Kidney (tissue), 14 donors: ENCODE data around the gene CST3. TPM values are rescaled to one million over a fixed set of nuclear protein-coding genes. Genes with fewer than 3 reads are reported as not detected.

Experiments
- DNase-seq, 5 donors: peaks; one replicate each; pipeline ENCODE4 v3.0.0-alpha.2; 2013 to 2020
- FAIRE-seq: peaks from 2 replicates; lab custom pipeline; 2012; peaks lifted over from hg19 to GRCh38; lab: Jason Lieb, UNC
- H3K27ac ChIP-seq, 2 donors: one replicate each; pipeline ENCODE4 v1.7.0; 2013; ENCODE audit warnings: low read depth in 2 of 2, low read length in 2 of 2, inconsistent platforms in 1 of 2
- H3K27me3 ChIP-seq: one replicate; pipeline ENCODE4 v1.7.1; 2013; ENCODE audit warnings: low read length, inconsistent platforms; ENCODE audit not compliant: control insufficient read depth, insufficient read depth
- H3K36me3 ChIP-seq, 3 donors: one replicate each; pipeline versions ENCODE4 v1.7.0 to v1.7.1; 2013; ENCODE audit warnings: low read length in 3 of 3, control low read depth in 1 of 3, inconsistent platforms in 1 of 3; ENCODE audit not compliant: insufficient read depth in 3 of 3, control insufficient read depth in 2 of 3
- H3K4me1 ChIP-seq, 3 donors: one replicate each; pipeline versions ENCODE4 v1.7.0 to v1.7.1; 2013; ENCODE audit warnings: low read length in 3 of 3, inconsistent platforms in 1 of 3, low read depth in 1 of 3; ENCODE audit not compliant: control insufficient read depth in 2 of 3, insufficient read depth in 2 of 3
- H3K4me3 ChIP-seq, 3 donors: one replicate each; pipeline versions ENCODE4 v1.7.0 to v1.8.1; 2013; ENCODE audit warnings: low read length in 3 of 3, control low read depth in 1 of 3, inconsistent platforms in 1 of 3
- H3K9ac ChIP-seq, 3 donors: one replicate each; pipeline versions ENCODE4 v1.7.0 to v1.7.1; 2013; ENCODE audit warnings: low read length in 3 of 3, control low read depth in 1 of 3, inconsistent platforms in 1 of 3
- H3K9me3 ChIP-seq, 3 donors: one replicate each; pipeline versions ENCODE4 v1.7.0 to v1.7.1; 2013; ENCODE audit warnings: low read length in 3 of 3, control low read depth in 1 of 3, inconsistent platforms in 1 of 3; ENCODE audit not compliant: control insufficient read depth in 2 of 3, insufficient read depth in 1 of 3
- CTCF ChIP-seq: IDR thresholded peaks from 3 replicates; pipeline ENCODE4 v1.5.1; 2012; ENCODE audit warnings: mild to moderate bottlenecking, moderate library complexity, borderline replicate concordance; ENCODE audit not compliant: insufficient read depth; ENCODE audit errors: extremely low read depth
- intact Hi-C: fragments of 100-400 bp; cut with DNase I; formaldehyde crosslinking; loops from one replicate; pipeline ENCODE4 v1.11.1; 2022
- polyA plus RNA-seq: library from polyadenylated mRNA; stranded (reverse); fragments of 350-450 nt; fragmentation: Illumina TruSeq; extraction: RNeasy Lipid Tissue Mini Kit (QIAGEN cat#74804); gene quantifications from one replicate; pipeline ENCODE4 v1.2.3, GENCODE V29; 2014; ENCODE audit warnings: low read depth, low replicate concordance; ENCODE audit not compliant: insufficient read depth
- total RNA-seq: library from RNA; stranded (reverse); fragmentation: NEBNext Ultra II Directional; extraction: Animal tissue kit (Norgen Biotek cat#: 25700); gene quantifications from one replicate; pipeline ENCODE4 v1.2.1, GENCODE V29; 2021
- donor health status: control.
- donor health status: control.
- donor health status: control.
- donor health status: control.
- donor health status: control.
- donor health status: DM: yes; HTN: yes; CAD: no.
- donor health status: Normal renal cell carcinoma (clear cell type).

The CST3 gene
- total and polyA plus RNA-seq, 2 donors from 2014 or later, result 852 to 942 TPM

- no peak overlapping the region for H3K4me3 ChIP-seq
- H3K9ac ChIP-seq, result no peak overlapping the region
- H3K4me1 ChIP-seq, result peaks cover 0 to 3% (median 0%) of the 10 kb centered on the region in 3 donors
- H3K9me3 ChIP-seq, result no peaks in the 10 kb centered on the region
- no peaks in the 10 kb centered on the region for H3K27me3 ChIP-seq
- DNase-seq (peak in 1 of 5 donors; percentile 31), FAIRE-seq (no peak)
- H3K36me3 ChIP-seq, result peaks cover 0 to 7% (median 0%) of the 10 kb centered on the region in 3 donors
- no peak for TF ChIP-seq CTCF
- intact Hi-C loops, result no loop called here
- no peak overlapping the region for H3K27ac ChIP-seq
Observed at GRCh38 chr20:23629017-23629541, 8.7 kb downstream of the CST3 start.

- no peaks in the 10 kb centered on the region for H3K27me3 ChIP-seq
- no peak for FAIRE-seq
- intact Hi-C loops, result no loop called here
- no peak overlapping the region for H3K9ac ChIP-seq
- peaks cover 0 to 3% (median 0%) of the 10 kb centered on the region in 3 donors for H3K4me1 ChIP-seq
- H3K4me3 ChIP-seq, result no peak overlapping the region
- no peak for TF ChIP-seq CTCF
- no peak overlapping the region for H3K27ac ChIP-seq
- H3K9me3 ChIP-seq, result no peaks in the 10 kb centered on the region
- peaks cover 0 to 7% (median 0%) of the 10 kb centered on the region in 3 donors for H3K36me3 ChIP-seq
- no peak for DNase-seq
Observed at GRCh38 chr20:23628402-23629016, 9.2 kb downstream of the CST3 start.

DNA sequence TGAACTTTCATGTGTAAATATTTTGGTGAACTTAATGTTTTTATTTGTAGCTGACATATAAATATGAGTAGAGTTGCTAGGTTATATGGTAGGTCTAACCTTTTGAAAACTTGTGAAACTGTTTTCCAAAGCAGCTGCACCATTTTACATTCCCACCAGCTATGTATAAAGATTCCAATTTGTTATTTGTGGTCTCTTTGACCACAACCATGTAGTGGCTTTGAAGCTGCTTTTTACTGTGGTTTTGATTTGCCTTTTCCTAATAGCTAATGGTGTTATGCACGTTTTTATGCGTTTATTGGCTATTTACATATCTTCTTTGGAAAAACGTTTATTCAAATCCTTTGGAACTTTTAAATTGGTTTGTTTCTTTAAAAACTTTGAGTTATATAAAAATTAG, 10.3 kb downstream of the CST3 start:
- intact Hi-C loops, result no loop called here
- H3K27ac ChIP-seq, result no peak overlapping the region
- H3K9me3 ChIP-seq, result no peaks in the 10 kb centered on the region
- FAIRE-seq (no peak), DNase-seq (no peak)
- H3K4me3 ChIP-seq, result no peak overlapping the region
- H3K27me3 ChIP-seq, result no peaks in the 10 kb centered on the region
- H3K4me1 ChIP-seq, result peaks cover 0 to 3% (median 0%) of the 10 kb centered on the region in 3 donors
- no peak for TF ChIP-seq CTCF
- H3K9ac ChIP-seq, result no peak overlapping the region
- H3K36me3 ChIP-seq, result no peaks in the 10 kb centered on the region
